ENCODE data around the gene CBLN3. TPM values are rescaled to one million over a fixed set of nuclear protein-coding genes. Genes with fewer than 3 reads are reported as not detected.

The CBLN3 gene
- total RNA-seq, 3 donors from 2014 or later (not counting 1 experiment from before 2014, with no cell fraction given): 0.75 to 1.5 (median 1.1) TPM

DNA sequence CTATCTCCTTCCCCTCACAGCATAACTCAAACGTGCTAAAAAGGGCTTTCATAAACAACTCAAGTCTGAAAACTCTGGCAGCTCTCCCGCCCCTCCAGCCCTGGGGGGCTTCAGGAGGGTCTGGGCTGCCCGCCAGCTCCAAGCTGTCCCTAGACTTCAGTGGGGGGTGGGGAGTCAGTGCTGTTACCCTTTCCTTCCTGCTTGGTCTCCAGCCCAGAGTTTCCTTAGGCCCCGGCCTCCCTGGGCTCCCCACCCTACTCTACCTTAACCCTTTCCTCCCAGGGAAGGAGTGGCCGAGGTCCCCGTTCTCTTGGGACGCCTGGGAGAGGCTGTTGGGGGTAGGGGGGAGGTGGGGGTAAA, 31.2 kb downstream of the CBLN3 start:
- Histone ChIP-seq H3K36me3 (ENCODE audit: control insufficient read depth, insufficient read depth, low read length) (no peaks in the 10 kb centered on the region), H3K9me3 (ENCODE audit: control insufficient read depth, insufficient read depth, low read length) (no peaks in the 10 kb centered on the region), H3K27me3 (ENCODE audit: control insufficient read depth, insufficient read depth, low read length) (peaks cover 9% of the 10 kb centered on the region), H3K4me3 (ENCODE audit: low read length) (no peak overlapping the region), H3K4me1 (ENCODE audit: control insufficient read depth, insufficient read depth, low read length) (peaks cover 9% of the 10 kb centered on the region), H3K27ac (ENCODE audit: low read length) (no peak overlapping the region)
- H3K4me3 Mint-ChIP-seq: no peak overlapping the region
- DNase-seq (no peak), ATAC-seq (no peak)
- intact Hi-C loops (cut with micrococcal nuclease): no loop called here
- no peaks in the 10 kb centered on the region for H3K36me3 Mint-ChIP-seq
- H3K27ac Mint-ChIP-seq: no peak overlapping the region
- TF ChIP-seq, protein P1, sequence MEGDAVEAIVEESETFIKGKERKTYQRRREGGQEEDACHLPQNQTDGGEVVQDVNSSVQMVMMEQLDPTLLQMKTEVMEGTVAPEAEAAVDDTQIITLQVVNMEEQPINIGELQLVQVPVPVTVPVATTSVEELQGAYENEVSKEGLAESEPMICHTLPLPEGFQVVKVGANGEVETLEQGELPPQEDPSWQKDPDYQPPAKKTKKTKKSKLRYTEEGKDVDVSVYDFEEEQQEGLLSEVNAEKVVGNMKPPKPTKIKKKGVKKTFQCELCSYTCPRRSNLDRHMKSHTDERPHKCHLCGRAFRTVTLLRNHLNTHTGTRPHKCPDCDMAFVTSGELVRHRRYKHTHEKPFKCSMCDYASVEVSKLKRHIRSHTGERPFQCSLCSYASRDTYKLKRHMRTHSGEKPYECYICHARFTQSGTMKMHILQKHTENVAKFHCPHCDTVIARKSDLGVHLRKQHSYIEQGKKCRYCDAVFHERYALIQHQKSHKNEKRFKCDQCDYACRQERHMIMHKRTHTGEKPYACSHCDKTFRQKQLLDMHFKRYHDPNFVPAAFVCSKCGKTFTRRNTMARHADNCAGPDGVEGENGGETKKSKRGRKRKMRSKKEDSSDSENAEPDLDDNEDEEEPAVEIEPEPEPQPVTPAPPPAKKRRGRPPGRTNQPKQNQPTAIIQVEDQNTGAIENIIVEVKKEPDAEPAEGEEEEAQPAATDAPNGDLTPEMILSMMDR (IDR thresholded peaks at IDR 0.05): no peak
- WGBS (ENCODE audit: insufficient coverage): 73% methylated on average over 3 of the region's 7 CpGs
- no peaks in the 10 kb centered on the region for H3K9me3 Mint-ChIP-seq
- peaks cover 6 to 15% of the 10 kb centered on the region in 2 donors for H3K4me1 Mint-ChIP-seq
- peaks cover 12 to 21% of the 10 kb centered on the region in 2 donors for H3K27me3 Mint-ChIP-seq (ENCODE audit: low read depth in 2 of 2)

DNA sequence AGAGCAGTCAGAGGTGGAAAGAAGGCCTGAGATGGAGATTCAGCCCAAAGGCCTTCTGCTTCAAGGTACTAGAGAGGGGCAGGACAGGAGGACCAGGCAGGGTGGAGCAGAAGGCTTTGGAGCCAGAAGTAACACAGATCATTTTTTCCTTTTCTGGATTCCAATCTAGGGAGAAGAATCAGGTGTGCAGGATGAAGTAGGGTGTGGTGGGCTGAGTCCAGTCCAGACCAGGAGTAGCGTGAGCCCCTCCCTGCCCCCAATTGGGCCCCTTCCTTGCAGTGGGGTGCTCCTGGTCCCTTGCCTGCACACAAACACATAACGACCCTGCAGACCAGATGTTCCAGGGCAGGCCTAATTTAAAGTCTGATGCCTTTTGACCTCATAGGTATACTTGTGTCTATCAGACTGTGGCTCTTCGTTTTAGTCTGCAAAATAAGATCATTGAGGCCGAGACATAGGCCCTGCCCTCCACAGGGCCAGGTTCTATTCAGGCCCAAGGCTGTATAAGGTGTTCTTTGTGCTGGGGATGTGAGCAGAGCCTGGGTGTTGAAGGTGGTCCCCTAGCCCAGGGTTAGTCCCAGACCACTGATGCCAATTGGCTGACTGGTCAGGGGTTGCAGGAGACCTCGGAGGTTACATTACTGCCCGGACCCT, 31.7 kb downstream of the CBLN3 start:
- WGBS (ENCODE audit: insufficient coverage): 85% methylated on average over 6 of the region's 6 CpGs
- intact Hi-C loops (cut with micrococcal nuclease): no loop called here
- DNase-seq (no peak), ATAC-seq (no peak)
- no peaks in the 10 kb centered on the region for H3K9me3 Mint-ChIP-seq
- H3K27ac Mint-ChIP-seq: no peak overlapping the region
- peaks cover 9% of the 10 kb centered on the region for H3K27me3 ChIP-seq (ENCODE audit: control insufficient read depth, insufficient read depth, low read length)
- H3K4me3 Mint-ChIP-seq: peak overlapping the region; percentile 55
- peaks cover 6 to 15% of the 10 kb centered on the region in 2 donors for H3K4me1 Mint-ChIP-seq
- TF ChIP-seq, protein P1 (IDR thresholded peaks at IDR 0.05): no peak
- no peak overlapping the region for H3K4me3 ChIP-seq (ENCODE audit: low read length)
- H3K27ac ChIP-seq (ENCODE audit: low read length): no peak overlapping the region
- peaks cover 9 to 18% of the 10 kb centered on the region in 2 donors for H3K27me3 Mint-ChIP-seq (ENCODE audit: low read depth in 2 of 2)
- no peaks in the 10 kb centered on the region for H3K9me3 ChIP-seq (ENCODE audit: control insufficient read depth, insufficient read depth, low read length)
- no peaks in the 10 kb centered on the region for H3K36me3 ChIP-seq (ENCODE audit: control insufficient read depth, insufficient read depth, low read length)
- H3K4me1 ChIP-seq (ENCODE audit: control insufficient read depth, insufficient read depth, low read length): peaks cover 9% of the 10 kb centered on the region
- H3K36me3 Mint-ChIP-seq: no peaks in the 10 kb centered on the region

DNA sequence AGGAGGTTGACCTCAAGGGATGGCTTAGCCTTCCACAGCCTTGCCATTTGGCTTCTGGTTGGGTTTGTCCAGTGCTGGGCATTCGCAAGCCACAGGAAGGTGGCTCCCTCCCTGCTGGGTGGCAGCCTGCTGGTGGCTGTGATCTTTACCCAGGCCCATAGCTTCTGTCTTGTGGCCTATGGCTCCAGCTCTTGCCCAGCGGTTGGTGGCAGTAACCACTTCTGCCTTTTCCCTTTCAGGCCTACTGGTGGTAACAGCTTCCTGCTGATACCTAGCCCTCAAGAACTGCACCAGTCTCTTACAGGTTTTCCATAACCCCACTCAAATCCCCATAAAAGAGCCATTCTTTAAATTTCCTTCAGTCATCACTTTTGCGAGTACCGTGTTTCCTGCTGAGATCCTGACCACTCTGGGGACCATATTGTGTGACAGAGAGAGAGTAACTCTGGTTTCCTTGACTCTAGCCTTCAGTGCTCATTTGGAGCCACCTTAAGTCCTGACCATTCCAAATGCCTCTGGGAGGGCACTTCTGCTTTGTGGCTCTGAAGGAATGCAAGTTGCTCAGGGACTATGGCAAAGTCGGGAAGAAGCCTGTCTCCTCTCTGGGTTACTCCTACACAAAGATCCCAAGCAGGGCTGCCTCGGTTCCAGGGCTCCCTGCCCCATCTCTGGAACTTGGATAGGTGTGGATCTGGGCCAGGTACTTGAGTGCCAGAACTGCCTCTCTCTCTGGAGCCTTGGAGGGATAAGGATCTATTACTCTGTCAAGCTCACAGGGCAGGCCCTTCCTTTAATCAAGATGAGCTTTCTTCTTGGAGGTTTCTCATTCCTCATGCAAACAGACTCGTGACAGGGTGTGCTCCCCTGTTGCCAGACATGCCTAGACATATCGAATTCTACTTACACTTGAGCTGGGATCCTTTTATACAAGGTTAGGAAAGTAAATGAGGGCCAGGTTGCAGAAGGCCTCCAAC, 33.6 kb downstream of the CBLN3 start:
- intact Hi-C loops (cut with micrococcal nuclease): no loop called here
- no peaks in the 10 kb centered on the region for H3K9me3 ChIP-seq (ENCODE audit: control insufficient read depth, insufficient read depth, low read length)
- H3K36me3 Mint-ChIP-seq: no peaks in the 10 kb centered on the region
- DNase-seq (no peak), ATAC-seq (peak in 1 of 3 donors; percentile 24)
- no peak overlapping the region for H3K4me3 Mint-ChIP-seq
- WGBS (ENCODE audit: insufficient coverage): 50% methylated on average over 7 of the region's 8 CpGs
- H3K4me1 Mint-ChIP-seq: peaks cover 6 to 15% of the 10 kb centered on the region in 2 donors
- peaks cover 9% of the 10 kb centered on the region for H3K4me1 ChIP-seq (ENCODE audit: control insufficient read depth, insufficient read depth, low read length)
- peaks cover 7 to 18% of the 10 kb centered on the region in 2 donors for H3K27me3 Mint-ChIP-seq (ENCODE audit: low read depth in 2 of 2)
- TF ChIP-seq, protein P1 (IDR thresholded peaks at IDR 0.05): no peak
- H3K27ac Mint-ChIP-seq: peak overlapping the region in 1 of 2 donors; percentile 33
- H3K4me3 ChIP-seq (ENCODE audit: low read length): no peak overlapping the region
- H3K27ac ChIP-seq (ENCODE audit: low read length): no peak overlapping the region
- no peaks in the 10 kb centered on the region for H3K36me3 ChIP-seq (ENCODE audit: control insufficient read depth, insufficient read depth, low read length)
- no peaks in the 10 kb centered on the region for H3K9me3 Mint-ChIP-seq
- H3K27me3 ChIP-seq (ENCODE audit: control insufficient read depth, insufficient read depth, low read length): peaks cover 9% of the 10 kb centered on the region
